Measurements from ENCODE around the gene CYP3A7.

GRCh38 chr7:99665312-99666012 is 69.5 kb downstream of the CYP3A7 start:
- TF ChIP-seq CTCF (IDR thresholded peaks at IDR 0.05) (no peak), POLR2AphosphoS5 (IDR thresholded peaks at IDR 0.05) (no peak)

All from prostate gland (tissue), 2 donors.